Neutrophil (primary cell): ENCODE results near the gene MYO18A.

Experiments
- H3K27ac ChIP-seq: fragments of 200-600 bp; sonication (generic); 2 replicates; pipeline ENCODE4 v1.5.1; 2016; ENCODE audit warnings: mild to moderate bottlenecking, moderate library complexity
- H3K27me3 ChIP-seq: fragments of 200-600 bp; sonication (generic); 2 replicates; pipeline ENCODE4 v1.6.0; 2016; ENCODE audit warnings: mild to moderate bottlenecking
- H3K36me3 ChIP-seq: fragments of 200-600 bp; sonication (generic); 2 replicates; pipeline ENCODE4 v1.5.1; 2017
- H3K4me1 ChIP-seq, 2 experiments: fragments of 200-600 bp in 1 of 2; sonication (generic) in 1 of 2; 1 replicate in 1 of 2; 2 replicates in 1 of 2; pipeline versions ENCODE4 v1.5.1 to v1.6.1; 2013 to 2016; ENCODE audit warnings: low read depth in 1 of 2, low read length in 1 of 2, mild to moderate bottlenecking in 1 of 2, moderate library complexity in 1 of 2; ENCODE audit not compliant: control insufficient read depth in 1 of 2, insufficient read depth in 1 of 2
- H3K4me3 ChIP-seq, 2 experiments: fragments of 200-600 bp in 1 of 2; sonication (generic) in 1 of 2; 1 replicate in 1 of 2; 2 replicates in 1 of 2; pipeline ENCODE4 v1.5.1; 2013 to 2016; ENCODE audit warnings: low read depth in 1 of 2, low read length in 1 of 2, mild to moderate bottlenecking in 1 of 2, moderate library complexity in 1 of 2
- H3K9me3 ChIP-seq: fragments of 200-600 bp; sonication (generic); 2 replicates; pipeline ENCODE4 v1.5.1; 2016
- TF ChIP-seq, protein P1 (sequence below): fragments of 200-600 bp; sonication (generic); IDR thresholded peaks from 2 replicates; pipeline ENCODE4 v1.5.1; 2016; ENCODE audit warnings: antibody characterized with exemption

MYO18A gene

DNA sequence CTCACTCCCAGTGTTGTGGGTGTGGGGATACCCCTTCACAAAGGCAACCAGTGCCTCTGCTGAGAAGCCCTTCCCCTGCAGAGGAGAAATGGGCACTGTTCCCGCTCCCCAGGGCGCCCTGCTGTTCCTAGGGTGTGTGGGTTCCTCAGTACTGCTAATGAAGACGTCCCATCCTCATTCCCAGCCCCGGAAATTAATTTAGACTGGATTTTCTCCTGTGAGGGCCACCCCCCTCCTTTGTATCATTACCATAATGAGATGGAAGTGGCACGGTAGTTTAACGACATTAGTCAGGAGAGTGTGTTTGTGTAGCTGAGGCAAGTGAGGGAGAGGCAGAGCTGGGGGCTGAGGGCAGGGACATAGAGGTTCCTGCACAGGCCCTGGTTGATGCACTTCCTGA lies 84.1 kb downstream of the MYO18A start:
- peaks cover 100% of the 10 kb centered on the region for H3K36me3 ChIP-seq
- TF ChIP-seq, protein P1, sequence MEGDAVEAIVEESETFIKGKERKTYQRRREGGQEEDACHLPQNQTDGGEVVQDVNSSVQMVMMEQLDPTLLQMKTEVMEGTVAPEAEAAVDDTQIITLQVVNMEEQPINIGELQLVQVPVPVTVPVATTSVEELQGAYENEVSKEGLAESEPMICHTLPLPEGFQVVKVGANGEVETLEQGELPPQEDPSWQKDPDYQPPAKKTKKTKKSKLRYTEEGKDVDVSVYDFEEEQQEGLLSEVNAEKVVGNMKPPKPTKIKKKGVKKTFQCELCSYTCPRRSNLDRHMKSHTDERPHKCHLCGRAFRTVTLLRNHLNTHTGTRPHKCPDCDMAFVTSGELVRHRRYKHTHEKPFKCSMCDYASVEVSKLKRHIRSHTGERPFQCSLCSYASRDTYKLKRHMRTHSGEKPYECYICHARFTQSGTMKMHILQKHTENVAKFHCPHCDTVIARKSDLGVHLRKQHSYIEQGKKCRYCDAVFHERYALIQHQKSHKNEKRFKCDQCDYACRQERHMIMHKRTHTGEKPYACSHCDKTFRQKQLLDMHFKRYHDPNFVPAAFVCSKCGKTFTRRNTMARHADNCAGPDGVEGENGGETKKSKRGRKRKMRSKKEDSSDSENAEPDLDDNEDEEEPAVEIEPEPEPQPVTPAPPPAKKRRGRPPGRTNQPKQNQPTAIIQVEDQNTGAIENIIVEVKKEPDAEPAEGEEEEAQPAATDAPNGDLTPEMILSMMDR: no peak
- H3K27ac ChIP-seq: no peak overlapping the region
- H3K4me1 ChIP-seq: no peaks in the 10 kb centered on the region
- no peaks in the 10 kb centered on the region for H3K27me3 ChIP-seq
- no peaks in the 10 kb centered on the region for H3K9me3 ChIP-seq
- no peak overlapping the region for H3K4me3 ChIP-seq

DNA sequence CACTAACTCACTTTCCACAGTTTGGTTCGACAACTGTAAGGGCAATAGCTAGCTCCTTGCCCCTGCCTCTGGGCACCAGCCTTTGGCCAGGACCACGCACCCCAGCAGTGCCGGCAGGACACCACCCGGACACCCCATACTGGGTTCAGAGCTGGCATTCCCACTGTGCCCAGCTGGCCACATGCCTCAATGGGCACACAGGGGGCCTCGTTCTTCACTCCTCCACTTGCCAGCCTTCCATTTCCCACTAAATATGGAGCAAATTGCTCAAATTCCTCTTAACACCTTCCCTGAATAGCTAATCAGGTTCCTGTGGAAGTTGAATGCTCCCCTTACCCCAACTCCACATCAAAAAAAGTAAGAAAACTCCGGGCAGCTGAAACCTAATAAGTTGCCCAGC lies 84.8 kb downstream of the MYO18A start:
- TF ChIP-seq, protein P1: no peak
- no peak overlapping the region for H3K27ac ChIP-seq
- H3K36me3 ChIP-seq: peaks cover 100% of the 10 kb centered on the region
- H3K9me3 ChIP-seq: no peaks in the 10 kb centered on the region
- no peaks in the 10 kb centered on the region for H3K27me3 ChIP-seq
- no peak overlapping the region for H3K4me3 ChIP-seq
- no peaks in the 10 kb centered on the region for H3K4me1 ChIP-seq

DNA sequence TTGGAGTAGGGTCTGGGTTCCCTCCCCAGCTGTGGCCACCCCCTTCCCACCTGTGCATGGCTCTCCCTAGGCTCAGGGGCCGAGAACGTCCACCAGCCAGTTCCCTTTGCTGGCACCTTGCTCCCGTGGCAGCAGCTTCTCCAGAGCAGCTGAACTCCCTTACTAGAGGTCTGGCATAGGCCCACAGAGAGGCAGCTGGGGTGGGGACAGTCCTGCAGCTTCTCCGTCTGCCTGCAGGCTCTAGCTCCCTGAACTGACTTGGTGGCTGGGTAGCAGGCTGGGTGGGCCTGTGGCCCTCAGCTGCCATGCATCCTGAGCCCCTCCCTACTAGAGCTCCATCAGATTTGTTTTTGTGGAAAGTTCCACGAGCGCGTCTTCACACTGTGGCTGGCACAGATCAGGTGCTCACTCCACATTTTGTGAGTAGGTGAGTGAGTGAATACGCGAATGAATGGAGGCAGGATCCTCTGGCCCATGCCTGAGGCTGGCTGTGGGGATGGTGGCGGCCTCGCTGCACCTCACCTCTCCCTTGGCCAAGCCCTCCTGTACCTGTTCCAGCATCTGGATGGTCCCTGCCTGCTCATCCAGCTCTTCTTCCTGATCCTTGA lies 86.0 kb downstream of the MYO18A start:
- TF ChIP-seq, protein P1: no peak
- Histone ChIP-seq H3K9me3 (no peaks in the 10 kb centered on the region), H3K4me1 (no peaks in the 10 kb centered on the region), H3K27me3 (no peaks in the 10 kb centered on the region), H3K27ac (no peak overlapping the region), H3K36me3 (peaks cover 100% of the 10 kb centered on the region), H3K4me3 (no peak overlapping the region)

DNA sequence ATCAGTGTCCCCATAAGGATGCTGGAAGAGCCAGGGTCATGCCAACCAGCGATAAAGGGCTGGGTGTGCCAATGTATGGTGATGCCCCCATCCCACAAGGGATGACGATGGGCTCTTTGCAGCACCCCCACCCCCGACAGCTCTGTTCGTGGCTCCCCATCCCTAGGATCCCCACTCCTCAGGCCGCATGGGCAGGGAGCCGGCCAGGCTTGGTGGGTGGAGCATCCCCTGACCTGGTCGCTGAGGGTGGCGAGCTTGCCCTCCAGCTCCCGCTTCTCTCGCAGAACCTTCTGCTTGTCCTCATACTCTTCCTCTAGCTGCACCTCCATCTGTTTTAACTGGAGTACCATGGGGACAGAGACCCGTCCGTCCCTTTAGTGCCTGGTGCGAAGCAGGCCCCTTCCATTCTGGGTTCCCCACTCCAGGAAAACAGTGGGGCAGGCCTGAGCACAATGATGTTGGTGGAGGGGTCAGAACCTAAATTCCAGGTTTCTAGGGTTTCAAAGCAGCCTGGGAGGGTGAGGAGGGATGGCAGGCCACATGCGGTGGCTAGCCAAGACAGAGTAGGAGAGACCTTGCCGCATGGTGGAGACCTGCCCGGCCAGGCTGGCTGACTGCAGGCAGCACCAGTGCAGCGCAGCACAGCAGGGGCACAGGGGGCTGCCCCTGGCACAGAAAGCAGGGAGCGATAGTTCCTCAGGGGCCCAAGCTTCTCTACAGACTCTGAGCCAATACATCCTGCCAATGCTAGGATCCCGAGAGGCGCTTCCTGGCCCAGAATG lies 86.9 kb downstream of the MYO18A start:
- Histone ChIP-seq H3K36me3 (peaks cover 100% of the 10 kb centered on the region), H3K4me1 (no peaks in the 10 kb centered on the region), H3K4me3 (no peak overlapping the region), H3K27ac (no peak overlapping the region), H3K9me3 (no peaks in the 10 kb centered on the region), H3K27me3 (no peaks in the 10 kb centered on the region)
- TF ChIP-seq, protein P1: no peak

DNA sequence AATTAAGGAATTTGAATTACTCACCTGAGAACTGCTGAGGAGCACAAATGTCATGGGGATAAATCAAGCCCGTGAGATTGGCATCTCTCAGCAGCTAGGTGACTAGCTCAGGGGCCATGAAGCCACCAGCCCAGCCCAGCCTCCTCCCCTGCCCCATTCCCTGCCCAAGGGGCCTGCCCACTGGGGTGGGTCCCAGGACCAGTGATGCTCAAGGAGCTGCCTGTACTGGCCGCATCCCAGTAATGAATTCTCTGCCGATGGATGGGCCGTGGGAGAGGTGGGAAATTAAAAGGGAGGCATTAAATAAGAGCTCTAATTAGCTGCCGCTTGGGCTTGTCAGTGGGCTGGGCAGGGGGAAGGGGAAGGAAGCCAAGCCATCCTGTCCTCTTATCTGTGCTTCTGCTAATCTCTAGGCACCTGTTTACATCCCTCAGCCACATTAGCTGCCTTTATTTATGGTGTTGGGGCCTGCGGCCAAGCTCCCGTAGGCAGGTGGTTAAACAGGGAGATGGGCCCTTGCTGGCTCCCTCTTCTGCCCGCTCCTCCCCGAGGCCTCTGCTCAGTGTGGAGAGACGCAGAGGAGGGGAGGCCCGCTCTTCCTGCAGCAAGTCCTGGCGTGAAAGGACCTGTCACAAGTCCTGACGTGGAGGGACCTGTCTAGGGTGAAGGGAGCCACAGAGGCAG lies 88.5 kb downstream of the MYO18A start:
- no peak overlapping the region for H3K27ac ChIP-seq
- H3K4me3 ChIP-seq: no peak overlapping the region
- H3K27me3 ChIP-seq: no peaks in the 10 kb centered on the region
- no peaks in the 10 kb centered on the region for H3K9me3 ChIP-seq
- peaks cover 100% of the 10 kb centered on the region for H3K36me3 ChIP-seq
- TF ChIP-seq, protein P1: no peak
- H3K4me1 ChIP-seq: no peaks in the 10 kb centered on the region
